HepG2 (cell line): ENCODE measurements around the gene ARMH1. TPM values are rescaled to one million over a fixed set of nuclear protein-coding genes. Genes with fewer than 3 reads are reported as not detected.

Source experiments
- ARID2 ChIP-seq: sonication (generic); formaldehyde crosslinking; IDR thresholded peaks from 2 replicates; pipeline ENCODE4 v1.8.1; 2022; ENCODE audit warnings: mild to moderate bottlenecking, missing genetic modification reagents, borderline replicate concordance
- CREB1 ChIP-seq, 2 experiments: fragments of 450-650 bp in 1 of 2; IDR thresholded peaks; 2 replicates each; pipeline ENCODE4 v1.6.1; 2016 to 2017; ENCODE audit warnings: control low read depth in 1 of 2, mild to moderate bottlenecking in 1 of 2, missing compliant biosample characterization in 1 of 2, missing genetic modification characterization in 1 of 2
- DNMT1 ChIP-seq: sonication (generic); formaldehyde crosslinking; IDR thresholded peaks from 2 replicates; pipeline ENCODE4 v1.5.1; 2020; ENCODE audit warnings: mild to moderate bottlenecking, missing genetic modification reagents
- GMEB2 ChIP-seq: IDR thresholded peaks from 2 replicates; pipeline ENCODE4 v1.6.1; 2016; ENCODE audit warnings: missing biosample characterization, missing genetic modification reagents, low read depth
- GPBP1L1 ChIP-seq: sonication (generic); formaldehyde crosslinking; IDR thresholded peaks from 2 replicates; pipeline ENCODE4 v1.5.0; 2020; ENCODE audit warnings: mild to moderate bottlenecking, missing genetic modification reagents
- KLF6 ChIP-seq: IDR thresholded peaks from 2 replicates; pipeline ENCODE4 v1.8.0; 2016; ENCODE audit warnings: missing biosample characterization, missing genetic modification reagents
- MAFF ChIP-seq: IDR thresholded peaks from 2 replicates; pipeline ENCODE4 v1.6.1; 2011; ENCODE audit warnings: low read depth, low read length, improper control_type of control experiment
- MEIS1 ChIP-seq: sonication (generic); formaldehyde crosslinking; IDR thresholded peaks from 2 replicates; pipeline ENCODE4 v1.9.0; 2021; ENCODE audit warnings: mild to moderate bottlenecking, missing genetic modification reagents, moderate library complexity, borderline replicate concordance
- MXD3 ChIP-seq: IDR thresholded peaks from 2 replicates; pipeline ENCODE4 v1.6.1; 2016; ENCODE audit warnings: mild to moderate bottlenecking, missing biosample characterization, missing genetic modification reagents
- MYC ChIP-seq: sonication (generic); formaldehyde crosslinking; IDR thresholded peaks from 2 replicates; pipeline ENCODE4 v1.9.0; 2021; ENCODE audit warnings: missing genetic modification reagents, borderline replicate concordance
- NFATC3 ChIP-seq: sonication (generic); formaldehyde crosslinking; IDR thresholded peaks from 2 replicates; pipeline ENCODE4 v1.5.1; 2020; ENCODE audit warnings: mild to moderate bottlenecking, missing genetic modification reagents
- PAF1 ChIP-seq: IDR thresholded peaks from 2 replicates; pipeline ENCODE4 v1.6.1; 2016; ENCODE audit warnings: missing genetic modification reagents, missing compliant biosample characterization
- SNAPC2 ChIP-seq: sonication (generic); formaldehyde crosslinking; IDR thresholded peaks from 2 replicates; pipeline ENCODE4 v1.8.1; 2022; ENCODE audit warnings: mild to moderate bottlenecking, missing genetic modification reagents
- TGIF2 ChIP-seq: IDR thresholded peaks from 2 replicates; pipeline ENCODE4 v1.6.1; 2016; ENCODE audit warnings: control low read depth, missing compliant biosample characterization
- ZBTB1 ChIP-seq: sonication (generic); formaldehyde crosslinking; IDR thresholded peaks from 2 replicates; pipeline ENCODE4 v1.4.0; 2020; ENCODE audit warnings: missing genetic modification reagents, borderline replicate concordance
- ZFP36L1 ChIP-seq: sonication (generic); formaldehyde crosslinking; IDR thresholded peaks from 2 replicates; pipeline ENCODE4 v1.8.0; 2022; ENCODE audit warnings: mild to moderate bottlenecking, missing genetic modification reagents, moderate library complexity
- ZFP91 ChIP-seq: sonication (generic); formaldehyde crosslinking; IDR thresholded peaks from 2 replicates; pipeline ENCODE4 v1.9.0; 2022; ENCODE audit warnings: missing genetic modification reagents, mild to moderate bottlenecking, borderline replicate concordance
- ZFYVE20 ChIP-seq: sonication (generic); formaldehyde crosslinking; IDR thresholded peaks from 2 replicates; pipeline ENCODE4 v1.8.0; 2023; ENCODE audit warnings: low read depth, mild to moderate bottlenecking, moderate library complexity, missing genetic modification reagents, borderline replicate concordance
- ZHX1 ChIP-seq: sonication (generic); formaldehyde crosslinking; IDR thresholded peaks from 2 replicates; pipeline ENCODE4 v1.8.1; 2022; ENCODE audit warnings: low read depth, mild to moderate bottlenecking, missing genetic modification reagents
- ZNF530 ChIP-seq: sonication (generic); formaldehyde crosslinking; IDR thresholded peaks from 2 replicates; pipeline ENCODE4 v1.5.0; 2020; ENCODE audit warnings: low read depth, mild to moderate bottlenecking, missing genetic modification reagents
- ZNF607 ChIP-seq: sonication (generic); formaldehyde crosslinking; IDR thresholded peaks from 2 replicates; pipeline ENCODE4 v1.5.1; 2020; ENCODE audit warnings: missing genetic modification reagents, mild to moderate bottlenecking, borderline replicate concordance
- ZNF7 ChIP-seq: IDR thresholded peaks from 2 replicates; pipeline ENCODE4 v1.6.1; 2016; ENCODE audit warnings: missing biosample characterization, missing genetic modification reagents
- polyA plus RNA-seq, 8 experiments: library from polyadenylated mRNA; depleted of rRNA in 3 of 8; stranded (reverse) in 7 of 8; unstranded in 1 of 8; fragments of >200 nt; fragmentation: Illumina TruSeq in 4 of 8; extraction: Trizol in 4 of 8; gene quantifications; 2 replicates each; pipeline versions ENCODE4 v1.2.1 to v1.2.3, GENCODE V29; 2011 to 2016; ENCODE audit warnings: low read depth in 4 of 8, missing spikeins in 1 of 8, mixed read lengths in 1 of 8; ENCODE audit not compliant: insufficient read depth in 1 of 8
- total RNA-seq, 5 experiments: library from RNA; depleted of rRNA; stranded (reverse); fragments of >200 nt; fragmentation: Illumina TruSeq; extraction: Trizol; gene quantifications; 2 replicates each; pipeline ENCODE4 v1.2.3, GENCODE V29; 2016; ENCODE audit warnings: low read depth in 1 of 5

Gene ARMH1
- total and polyA plus RNA-seq, 2 of the 13 experiments (the other 11 are each of a cell fraction or from before 2014, with no cell fraction given) = 0.69 TPM; not detected in 1

GRCh38 chr1:44730741-44731512 is 56.4 kb downstream of the ARMH1 start, which contains the start of gene RNU5D-1 (continued):
- TF ChIP-seq ZHX1 (CRISPR knock-in tag) (no peak), MEIS1 (CRISPR knock-in tag) (no peak), TGIF2 (CRISPR knock-in tag) (no peak), MAFF (no peak), GMEB2 (CRISPR knock-in tag) (peak; percentile 49; the same call in 1 of the 2 replicates), ARID2 (CRISPR knock-in tag) (no peak), ZNF607 (CRISPR knock-in tag) (no peak), PAF1 (CRISPR knock-in tag) (no peak), CREB1 (IDR thresholded peaks at IDR 0.05) (peak; percentile 46; the same call in 1 of the 2 replicates), CREB1 (CRISPR knock-in tag; IDR thresholded peaks at IDR 0.05) (peak; percentile 90), ZBTB1 (CRISPR knock-in tag) (no peak), ZFP36L1 (CRISPR knock-in tag) (peak; percentile 88; the same call in 1 of the 2 replicates), ZFYVE20 (no peak), MXD3 (CRISPR knock-in tag) (no peak; the same call in 1 of the 2 replicates), ZNF530 (CRISPR knock-in tag) (no peak), DNMT1 (CRISPR knock-in tag) (no peak), MYC (CRISPR knock-in tag) (no peak), NFATC3 (CRISPR knock-in tag) (no peak), GPBP1L1 (CRISPR knock-in tag) (no peak), ZFP91 (CRISPR knock-in tag) (no peak), SNAPC2 (CRISPR knock-in tag) (peak; percentile 100), ZNF7 (no peak), KLF6 (CRISPR knock-in tag) (peak; percentile 12; the same call in 1 of the 2 replicates)
